Mucosa of stomach (tissue), 1 donor: Measurements from ENCODE around the gene PPFIBP2.

ENCODE experiments used
- H3K27me3 ChIP-seq: one replicate; pipeline ENCODE4 v1.7.0; 2013; ENCODE audit warnings: mild to moderate bottlenecking, low read length; ENCODE audit not compliant: control insufficient read depth, insufficient read depth
- H3K36me3 ChIP-seq: one replicate; pipeline ENCODE4 v1.7.0; 2013; ENCODE audit warnings: low read length; ENCODE audit not compliant: control insufficient read depth, insufficient read depth
- H3K4me1 ChIP-seq: one replicate; pipeline ENCODE4 v1.7.0; 2013; ENCODE audit warnings: mild to moderate bottlenecking, low read length; ENCODE audit not compliant: control insufficient read depth, insufficient read depth
- H3K4me3 ChIP-seq: one replicate; pipeline ENCODE4 v1.7.0; 2013; ENCODE audit warnings: low read length
- H3K9ac ChIP-seq: one replicate; pipeline ENCODE4 v1.7.0; 2013; ENCODE audit warnings: mild to moderate bottlenecking, low read length, moderate library complexity
- H3K9me3 ChIP-seq: one replicate; pipeline ENCODE4 v1.7.0; 2013; ENCODE audit warnings: mild to moderate bottlenecking, low read length, moderate library complexity; ENCODE audit not compliant: control insufficient read depth
- donor health status: Pancreatic carcinoma.

PPFIBP2 gene

GRCh38 chr11:7532405-7533145 is 18.8 kb downstream of the PPFIBP2 start:
- Histone ChIP-seq H3K36me3 (no peaks in the 10 kb centered on the region), H3K4me1 (no peaks in the 10 kb centered on the region)

DNA sequence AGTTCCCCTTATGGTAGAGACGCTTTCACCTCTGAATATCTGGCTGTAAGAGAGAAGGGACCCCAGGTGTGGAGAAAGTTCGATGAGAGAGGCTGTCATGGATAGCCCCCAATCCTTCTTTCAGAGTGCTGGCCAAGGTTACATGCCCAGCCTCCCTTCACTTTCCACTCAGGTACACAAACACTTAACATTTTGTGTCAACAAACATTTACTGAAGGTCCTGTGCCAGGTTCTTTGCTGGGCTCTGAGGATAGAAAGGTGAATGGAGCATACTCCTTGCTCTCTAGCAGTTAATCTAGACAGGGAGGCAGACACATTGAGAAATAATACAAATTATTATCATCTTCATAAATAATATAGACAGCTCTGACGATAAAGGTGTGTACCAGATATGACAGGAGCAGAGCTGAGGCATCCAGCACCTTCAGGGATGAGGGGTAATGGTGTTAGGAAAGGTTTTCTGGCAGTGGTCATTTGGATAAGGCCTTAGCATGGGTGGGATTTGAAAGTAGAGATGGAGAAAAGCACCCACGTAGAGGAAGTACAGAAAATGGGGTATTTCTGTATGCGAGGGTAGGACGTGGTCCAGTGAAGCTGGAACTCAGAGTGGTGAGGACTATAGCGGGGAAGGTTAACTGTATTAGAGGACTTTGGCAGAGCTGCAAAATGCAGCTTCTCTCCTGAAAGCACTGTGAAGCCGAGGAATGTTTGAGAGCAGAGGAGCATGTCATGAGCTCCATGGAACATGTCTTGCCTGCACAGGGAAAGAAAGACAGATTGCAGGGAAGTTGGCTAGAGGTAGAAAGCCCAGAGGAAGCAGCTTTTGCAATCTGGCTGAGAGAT is 19.6 kb downstream of the PPFIBP2 start:
- H3K36me3 ChIP-seq: no peaks in the 10 kb centered on the region
- no peaks in the 10 kb centered on the region for H3K9me3 ChIP-seq
- no peak overlapping the region for H3K4me3 ChIP-seq
- no peaks in the 10 kb centered on the region for H3K27me3 ChIP-seq
- no peaks in the 10 kb centered on the region for H3K4me1 ChIP-seq
- no peak overlapping the region for H3K9ac ChIP-seq

More at GRCh38 chr11:7532405-7533145, 18.8 kb downstream of the PPFIBP2 start:
- no peaks in the 10 kb centered on the region for H3K9me3 ChIP-seq
- H3K9ac ChIP-seq: no peak overlapping the region
- H3K27me3 ChIP-seq: no peaks in the 10 kb centered on the region
- no peak overlapping the region for H3K4me3 ChIP-seq

GRCh38 chr11:7534042-7534378 is 20.2 kb downstream of the PPFIBP2 start:
- H3K9me3 ChIP-seq: no peaks in the 10 kb centered on the region
- no peaks in the 10 kb centered on the region for H3K36me3 ChIP-seq
- no peak overlapping the region for H3K9ac ChIP-seq
- no peaks in the 10 kb centered on the region for H3K4me1 ChIP-seq
- no peaks in the 10 kb centered on the region for H3K27me3 ChIP-seq
- H3K4me3 ChIP-seq: no peak overlapping the region

DNA sequence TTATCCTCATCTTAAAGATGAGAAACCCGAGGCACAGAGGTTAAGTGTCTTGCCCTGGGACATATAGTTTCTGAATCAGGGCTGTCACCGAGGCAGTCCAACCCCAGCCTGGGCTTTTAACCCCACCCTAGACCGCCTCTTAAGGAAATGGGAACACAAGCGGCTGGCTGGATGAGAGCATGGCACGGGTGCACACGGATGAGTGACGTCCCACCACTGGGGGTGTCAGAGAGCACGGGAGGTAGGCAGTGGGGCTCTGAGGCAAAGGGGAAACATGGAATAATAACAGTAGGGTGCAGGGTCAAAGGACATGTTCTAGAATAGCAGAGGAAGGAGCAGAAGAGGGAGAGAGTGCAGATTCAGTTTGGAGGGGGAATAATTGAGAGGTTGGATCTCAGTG is 22.3 kb downstream of the PPFIBP2 start:
- Histone ChIP-seq H3K27me3 (no peaks in the 10 kb centered on the region), H3K4me1 (no peaks in the 10 kb centered on the region), H3K36me3 (no peaks in the 10 kb centered on the region), H3K4me3 (no peak overlapping the region), H3K9me3 (no peaks in the 10 kb centered on the region), H3K9ac (no peak overlapping the region)

DNA sequence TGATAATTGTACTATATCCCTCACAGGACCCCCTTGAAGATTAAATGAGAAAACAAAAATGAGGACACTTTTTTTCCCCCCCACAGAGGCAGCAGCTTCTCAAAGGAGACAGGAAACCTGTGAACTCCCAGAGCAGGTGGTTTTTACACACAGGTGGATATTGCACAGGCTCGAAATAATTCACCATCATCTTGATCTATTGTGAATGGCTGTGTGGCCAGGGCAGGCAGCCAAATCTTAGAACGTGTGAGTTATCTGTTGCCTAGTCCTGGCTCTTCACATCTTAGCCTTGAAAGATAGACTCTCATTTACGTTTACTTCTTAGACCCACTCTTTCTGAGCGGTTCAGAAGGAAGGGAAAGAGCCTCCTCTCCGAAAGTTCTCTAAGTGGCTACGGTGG is 23.5 kb downstream of the PPFIBP2 start:
- Histone ChIP-seq H3K36me3 (no peaks in the 10 kb centered on the region), H3K9ac (no peak overlapping the region), H3K9me3 (no peaks in the 10 kb centered on the region), H3K4me3 (no peak overlapping the region), H3K27me3 (no peaks in the 10 kb centered on the region), H3K4me1 (no peaks in the 10 kb centered on the region)

- Histone ChIP-seq H3K27me3 (no peaks in the 10 kb centered on the region), H3K36me3 (no peaks in the 10 kb centered on the region), H3K4me1 (no peaks in the 10 kb centered on the region), H3K4me3 (no peak overlapping the region), H3K9ac (no peak overlapping the region), H3K9me3 (no peaks in the 10 kb centered on the region)
Observed at GRCh38 chr11:7538031-7538430, 24.2 kb downstream of the PPFIBP2 start.

- Histone ChIP-seq H3K4me1 (no peaks in the 10 kb centered on the region), H3K27me3 (no peaks in the 10 kb centered on the region), H3K4me3 (no peak overlapping the region), H3K36me3 (no peaks in the 10 kb centered on the region), H3K9me3 (no peaks in the 10 kb centered on the region), H3K9ac (no peak overlapping the region)
Observed at GRCh38 chr11:7538466-7539454, 25.0 kb downstream of the PPFIBP2 start.

GRCh38 chr11:7540830-7541555 is 27.2 kb downstream of the PPFIBP2 start:
- Histone ChIP-seq H3K4me1 (no peaks in the 10 kb centered on the region), H3K9ac (no peak overlapping the region), H3K9me3 (no peaks in the 10 kb centered on the region), H3K36me3 (no peaks in the 10 kb centered on the region), H3K27me3 (no peaks in the 10 kb centered on the region), H3K4me3 (no peak overlapping the region)

- Histone ChIP-seq H3K4me3 (no peak overlapping the region), H3K9ac (no peak overlapping the region), H3K4me1 (no peaks in the 10 kb centered on the region)
Observed at GRCh38 chr11:7543302-7543701, 29.5 kb downstream of the PPFIBP2 start.

GRCh38 chr11:7544021-7544420 is 30.2 kb downstream of the PPFIBP2 start:
- Histone ChIP-seq H3K36me3 (no peaks in the 10 kb centered on the region), H3K9ac (no peak overlapping the region), H3K9me3 (no peaks in the 10 kb centered on the region), H3K27me3 (no peaks in the 10 kb centered on the region), H3K4me3 (no peak overlapping the region), H3K4me1 (no peaks in the 10 kb centered on the region)

More at GRCh38 chr11:7543302-7543701, 29.5 kb downstream of the PPFIBP2 start:
- no peaks in the 10 kb centered on the region for H3K36me3 ChIP-seq
- H3K27me3 ChIP-seq: no peaks in the 10 kb centered on the region
- H3K9me3 ChIP-seq: no peaks in the 10 kb centered on the region

DNA sequence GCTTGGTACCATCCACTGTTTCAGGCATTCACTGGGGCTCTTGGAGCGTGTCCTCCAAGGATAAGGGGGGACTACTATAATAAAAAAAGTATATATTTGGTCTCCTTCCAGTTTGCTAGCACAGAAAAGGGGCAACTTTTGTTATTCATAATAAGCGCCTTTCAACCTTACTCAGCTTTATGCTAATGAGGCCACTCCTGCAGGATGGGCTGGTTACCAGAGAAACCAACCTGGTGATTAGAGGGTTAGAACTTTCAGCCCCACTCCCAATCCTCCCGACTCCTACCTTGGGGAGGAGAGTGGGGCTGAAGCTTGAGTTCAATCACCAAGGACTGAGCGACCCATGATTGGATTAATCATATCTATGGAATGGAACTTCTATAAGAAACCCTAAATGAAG is 31.8 kb downstream of the PPFIBP2 start:
- H3K9ac ChIP-seq: no peak overlapping the region
- no peaks in the 10 kb centered on the region for H3K27me3 ChIP-seq
- no peaks in the 10 kb centered on the region for H3K36me3 ChIP-seq
- H3K4me3 ChIP-seq: no peak overlapping the region
- no peaks in the 10 kb centered on the region for H3K9me3 ChIP-seq
- no peaks in the 10 kb centered on the region for H3K4me1 ChIP-seq
